H1 (cell line): ENCODE data around the gene RPS6KA5. TPM values are rescaled to one million over a fixed set of nuclear protein-coding genes. Genes with fewer than 3 reads are reported as not detected.

Experiments used
- CTCF ChIA-PET: fragments of 300-600 bp; sonication (Branson Sonifier 250); formaldehyde crosslinking; loops from one replicate; lab custom pipeline; 2021; ENCODE audit not compliant: partially characterized antibody; lab: Charles Lee
- POLR2A ChIA-PET: fragments of 300-600 bp; sonication (Branson Sonifier 250); formaldehyde crosslinking; loops from one replicate; lab custom pipeline; 2021; ENCODE audit warnings: inconsistent platforms; ENCODE audit not compliant: partially characterized antibody; lab: Charles Lee
- DNase-seq, 2 experiments: peaks; one replicate each; pipeline versions ENCODE4 v3.0.0 to v3.0.0-alpha.2; 2010 to 2022; ENCODE audit warnings: low spot score in 2 of 2, low read depth in 1 of 2, mixed read lengths in 1 of 2
- FAIRE-seq: peaks from 2 replicates; lab custom pipeline; 2011; peaks lifted over from hg19 to GRCh38; lab: Jason Lieb, UNC
- H2AFZ ChIP-seq: 2 replicates; pipeline ENCODE4 v1.8.1; 2012; ENCODE audit warnings: low read length, inconsistent platforms
- H2AK5ac ChIP-seq: 2 replicates; pipeline ENCODE4 v1.6.1; 2013; ENCODE audit warnings: low read depth, low read length
- H2BK120ac ChIP-seq: replicated peaks from 2 replicates; pipeline ENCODE3; 2013; ENCODE audit warnings: low read depth, low read length, inconsistent platforms
- H2BK12ac ChIP-seq: 2 replicates; pipeline ENCODE4 v1.6.1; 2013; ENCODE audit warnings: low read depth, low read length
- H2BK15ac ChIP-seq: 2 replicates; pipeline ENCODE4 v1.6.1; 2013; ENCODE audit warnings: low read length
- H2BK20ac ChIP-seq: 2 replicates; pipeline ENCODE4 v1.6.1; 2013; ENCODE audit warnings: low read length
- H2BK5ac ChIP-seq: 2 replicates; pipeline ENCODE4 v1.6.1; 2013; ENCODE audit warnings: low read depth, low read length
- H3K14ac ChIP-seq: 2 replicates; pipeline ENCODE4 v1.6.1; 2013; ENCODE audit warnings: inconsistent platforms; ENCODE audit not compliant: insufficient read length
- H3K18ac ChIP-seq: 2 replicates; pipeline ENCODE4 v1.6.1; 2013; ENCODE audit warnings: low read length; ENCODE audit errors: extremely low read depth
- H3K23ac ChIP-seq: 2 replicates; pipeline ENCODE4 v1.6.1; 2013; ENCODE audit warnings: inconsistent platforms; ENCODE audit not compliant: insufficient read length
- H3K23me2 ChIP-seq: 2 replicates; pipeline ENCODE4 v1.6.1; 2013; ENCODE audit warnings: low read depth, low read length
- H3K27ac ChIP-seq: 2 replicates; pipeline ENCODE4 v1.6.1; 2011; ENCODE audit warnings: low read depth, low read length, inconsistent platforms
- H3K27me3 ChIP-seq, 4 experiments: replicated peaks in 1 of 4; 1 replicate in 1 of 4; 2 replicates in 3 of 4; pipeline versions ENCODE4 v1.6.1 to v1.8.1; 2011 to 2013; ENCODE audit warnings: low read length in 3 of 4, mild to moderate bottlenecking in 3 of 4, inconsistent platforms in 2 of 4, mixed read lengths in 2 of 4, moderate library complexity in 1 of 4; ENCODE audit not compliant: control insufficient read depth in 3 of 4, insufficient read depth in 3 of 4; ENCODE audit errors: extremely low read depth in 1 of 4
- H3K36me3 ChIP-seq, 4 experiments: 2 replicates each; pipeline versions ENCODE4 v1.6.1 to v1.8.1; 2011 to 2013; ENCODE audit warnings: mild to moderate bottlenecking in 4 of 4, low read length in 3 of 4, moderate library complexity in 2 of 4, control low read depth in 1 of 4, inconsistent platforms in 1 of 4; ENCODE audit not compliant: insufficient read depth in 4 of 4, control insufficient read depth in 2 of 4
- H3K4ac ChIP-seq: replicated peaks from 2 replicates; pipeline ENCODE3; 2013; ENCODE audit warnings: low read length, low read depth, mixed read lengths, inconsistent platforms; ENCODE audit not compliant: insufficient read length
- H3K4me1 ChIP-seq, 4 experiments: replicated peaks in 1 of 4; 1 replicate in 1 of 4; 2 replicates in 3 of 4; pipeline versions ENCODE4 v1.6.1 to v1.8.1; 2011 to 2013; ENCODE audit warnings: low read length in 3 of 4, inconsistent platforms in 2 of 4, mixed read lengths in 1 of 4; ENCODE audit not compliant: insufficient read depth in 4 of 4, control insufficient read depth in 3 of 4
- H3K4me2 ChIP-seq, 2 experiments: 2 replicates each; pipeline versions ENCODE4 v1.6.1 to v1.8.1; 2011 to 2013; ENCODE audit warnings: low read depth in 2 of 2, low read length in 2 of 2, control low read depth in 1 of 2, inconsistent platforms in 1 of 2, mild to moderate bottlenecking in 1 of 2; ENCODE audit not compliant: insufficient read depth in 1 of 2
- H3K4me3 ChIP-seq, 4 experiments: fragments of 200-600, 300-600 bp in 1 of 4; sonication (generic), shearing (Covaris generic), sonication (Bioruptor Twin) in 1 of 4; 2 replicates each; pipeline versions ENCODE4 v1.5.1 to v1.8.1; 2011 to 2016; ENCODE audit warnings: low read length in 4 of 4, low read depth in 3 of 4, control low read depth in 2 of 4, inconsistent platforms in 2 of 4, mild to moderate bottlenecking in 2 of 4, mixed read lengths in 1 of 4, moderate library complexity in 1 of 4; ENCODE audit not compliant: insufficient read depth in 2 of 4; ENCODE audit errors: extremely low read depth in 1 of 4
- H3K56ac ChIP-seq: replicated peaks from 2 replicates; pipeline ENCODE3; 2013; ENCODE audit warnings: low read depth, mild to moderate bottlenecking, mixed read lengths, low read length, inconsistent platforms; ENCODE audit not compliant: insufficient read length
- H3K79me1 ChIP-seq: 2 replicates; pipeline ENCODE4 v1.6.1; 2013; ENCODE audit warnings: low read depth, low read length, control low read depth
- H3K79me2 ChIP-seq, 2 experiments: 2 replicates each; pipeline versions ENCODE4 v1.6.1 to v1.8.1; 2012 to 2013; ENCODE audit warnings: low read length in 2 of 2, mild to moderate bottlenecking in 2 of 2, inconsistent platforms in 1 of 2; ENCODE audit not compliant: insufficient read depth in 2 of 2, control insufficient read depth in 1 of 2
- H3K9ac ChIP-seq, 4 experiments: replicated peaks in 1 of 4; 1 replicate in 1 of 4; 2 replicates in 3 of 4; pipeline versions ENCODE4 v1.6.1 to v1.8.1; 2011 to 2013; ENCODE audit warnings: low read depth in 3 of 4, low read length in 3 of 4, control low read depth in 2 of 4, mild to moderate bottlenecking in 2 of 4, moderate library complexity in 2 of 4, inconsistent platforms in 1 of 4; ENCODE audit errors: extremely low read depth in 1 of 4
- H3K9me3 ChIP-seq, 2 experiments: 2 replicates each; pipeline versions ENCODE4 v1.6.1 to v1.8.1; 2012 to 2013; ENCODE audit warnings: mild to moderate bottlenecking in 2 of 2, moderate library complexity in 2 of 2, control low read depth in 1 of 2, inconsistent platforms in 1 of 2, low read depth in 1 of 2, low read length in 1 of 2, mixed read lengths in 1 of 2; ENCODE audit not compliant: insufficient read depth in 2 of 2
- H4K20me1 ChIP-seq, 2 experiments: replicated peaks in 1 of 2; 2 replicates each; pipeline versions ENCODE3 to v1.8.1; 2011 to 2013; ENCODE audit warnings: inconsistent platforms in 2 of 2, low read length in 2 of 2, mild to moderate bottlenecking in 1 of 2; ENCODE audit not compliant: insufficient read depth in 2 of 2, control insufficient read depth in 1 of 2
- H4K5ac ChIP-seq: 2 replicates; pipeline ENCODE4 v1.6.1; 2013; ENCODE audit warnings: low read length, low read depth, mixed read lengths, inconsistent platforms; ENCODE audit not compliant: insufficient read length
- H4K8ac ChIP-seq: 2 replicates; pipeline ENCODE4 v1.8.0; 2013; ENCODE audit warnings: mild to moderate bottlenecking, moderate library complexity, low read length, inconsistent platforms; ENCODE audit not compliant: insufficient read depth; ENCODE audit errors: extremely low read depth
- H4K91ac ChIP-seq: replicated peaks from 2 replicates; pipeline ENCODE3; 2013; ENCODE audit warnings: low read length, mixed read lengths, inconsistent platforms; ENCODE audit not compliant: insufficient read length
- BACH1 ChIP-seq: IDR thresholded peaks from 2 replicates; pipeline ENCODE4 v1.6.1; 2012; ENCODE audit warnings: low read length, improper control_type of control experiment
- EP300 ChIP-seq, 2 experiments: IDR thresholded peaks; 1 replicate in 1 of 2; 2 replicates in 1 of 2; pipeline ENCODE4 v1.6.1; 2011 to 2012; ENCODE audit warnings: low read depth in 2 of 2, low read length in 2 of 2, mild to moderate bottlenecking in 2 of 2, borderline replicate concordance in 1 of 2, inconsistent platforms in 1 of 2, moderate library complexity in 1 of 2
- JUND ChIP-seq: IDR thresholded peaks from 2 replicates; pipeline ENCODE4 v1.6.1; 2011; ENCODE audit warnings: mild to moderate bottlenecking, improper control_type of control experiment, low read length
- POLR2AphosphoS5 ChIP-seq: IDR thresholded peaks from 2 replicates; pipeline ENCODE4 v1.6.1; 2011; ENCODE audit warnings: low read depth, low read length
- SIN3A ChIP-seq, 2 experiments: IDR thresholded peaks in 1 of 2; conservative IDR thresholded peaks in 1 of 2; 2 replicates each; pipeline ENCODE4 v1.6.1; 2011 to 2012; ENCODE audit warnings: low read length in 2 of 2, improper control_type of control experiment in 1 of 2, low read depth in 1 of 2, mild to moderate bottlenecking in 1 of 2
- SIX5 ChIP-seq: IDR thresholded peaks from 2 replicates; pipeline ENCODE4 v1.6.1; 2011; ENCODE audit warnings: mild to moderate bottlenecking, low read depth, low read length
- SP2 ChIP-seq: IDR thresholded peaks from 2 replicates; pipeline ENCODE4 v1.6.1; 2012; ENCODE audit warnings: mild to moderate bottlenecking, low read length, inconsistent platforms
- SRF ChIP-seq: IDR thresholded peaks from 2 replicates; pipeline ENCODE4 v1.6.1; 2011; ENCODE audit warnings: mild to moderate bottlenecking, low read depth, low read length, moderate library complexity
- TCF12 ChIP-seq: IDR thresholded peaks from 2 replicates; pipeline ENCODE4 v1.6.1; 2011; ENCODE audit warnings: low read depth, mild to moderate bottlenecking, low read length
- ZNF274 ChIP-seq: IDR thresholded peaks from 2 replicates; pipeline ENCODE4 v1.7.0; 2012; ENCODE audit warnings: low read length, borderline replicate concordance; ENCODE audit errors: extremely low read depth
- WGBS, 2 experiments: shearing (Covaris generic) in 1 of 2; methylation state at CpG; one replicate each; pipeline versions ENCODE4 v1.1.6 to v1.1.7; 2013 to 2015; ENCODE audit warnings: low lambda C conversion rate in 2 of 2, mixed read lengths in 2 of 2, inconsistent platforms in 1 of 2, low coverage in 1 of 2, missing lambda C conversion rate in 1 of 2; ENCODE audit not compliant: insufficient replicate concordance in 2 of 2, insufficient coverage in 1 of 2, insufficient read length in 1 of 2; ENCODE audit errors: extremely low coverage in 1 of 2, missing lambda C conversion rate in 1 of 2; 5-methylcytosine and 5-hydroxymethylcytosine counted together
- polyA plus RNA-seq, 7 experiments: library from polyadenylated mRNA; depleted of rRNA in 3 of 7; stranded (reverse) in 5 of 7; unstranded in 2 of 7; fragments of >200 nt in 5 of 7; fragments of 200-250 nt in 2 of 7; gene quantifications; 1 replicate in 5 of 7; 2 replicates in 1 of 7; 4 replicates in 1 of 7; pipeline versions ENCODE4 v1.2.1 to v1.2.3, GENCODE V29; 2011 to 2013; ENCODE audit warnings: missing spikeins in 2 of 7, mixed read lengths in 2 of 7
- total RNA-seq: library from RNA; stranded (reverse); fragmentation: NEBNext Ultra II Directional; extraction: Animal tissue kit (Norgen Biotek cat#: 25700); gene quantifications from 2 replicates; pipeline ENCODE4 v1.2.1, GENCODE V29; 2021
- TF ChIP-seq, protein P1 (sequence below), 3 experiments: IDR thresholded peaks; 1 replicate in 2 of 3; 2 replicates in 1 of 3; pipeline versions ENCODE4 v1.5.1 to v1.6.1; 2011; ENCODE audit warnings: low read length in 3 of 3, mild to moderate bottlenecking in 3 of 3, inconsistent platforms in 2 of 3, low read depth in 1 of 3, moderate library complexity in 1 of 3; ENCODE audit not compliant: insufficient read depth in 1 of 3; ENCODE audit errors: control extremely low read depth in 1 of 3

RPS6KA5 gene
- total and polyA plus RNA-seq, 2 of the 8 experiments (the other 6 are each of a cell fraction or from before 2014, with no cell fraction given): 0.85 to 3.1 TPM

DNA sequence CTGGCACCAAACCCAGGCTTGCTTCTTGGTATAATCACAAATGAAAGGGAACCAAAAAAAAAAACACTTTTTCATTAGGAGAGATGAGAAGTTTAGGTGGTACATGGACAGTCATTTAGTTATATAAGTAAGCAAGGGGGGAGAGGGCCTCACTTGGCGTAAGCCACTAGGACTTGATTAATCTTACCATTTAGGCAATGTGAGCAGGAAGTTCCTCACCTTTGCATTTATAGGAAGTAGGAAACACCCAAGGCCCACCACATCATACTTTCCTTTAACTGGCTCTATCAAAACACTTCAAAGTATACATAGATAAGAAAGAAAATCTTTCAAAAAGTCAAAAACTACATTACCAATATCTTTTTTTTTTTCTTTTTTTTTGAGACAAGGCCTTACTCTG lies 6.7 kb upstream of the RPS6KA5 start:
- Histone ChIP-seq H4K5ac (no peak overlapping the region), H4K91ac (no peak overlapping the region), H3K4ac (no peak overlapping the region), H2AFZ (no peak overlapping the region), H3K56ac (no peak overlapping the region), H3K27ac (no peak overlapping the region), H2AK5ac (no peak overlapping the region), H3K36me3 (no peaks in the 10 kb centered on the region), H2BK15ac (no peak overlapping the region), H3K79me2 (no peaks in the 10 kb centered on the region), H4K20me1 (no peaks in the 10 kb centered on the region), H3K14ac (no peak overlapping the region), H3K4me3 (no peak overlapping the region), H3K9ac (no peak overlapping the region), H3K23ac (no peak overlapping the region), H3K4me2 (no peak overlapping the region), H2BK12ac (no peak overlapping the region), H3K4me1 (no peaks in the 10 kb centered on the region), H2BK5ac (no peak overlapping the region), H3K18ac (no peak overlapping the region), H2BK20ac (no peak overlapping the region), H3K79me1 (no peaks in the 10 kb centered on the region), H2BK120ac (no peak overlapping the region), H3K27me3 (no peaks in the 10 kb centered on the region), H4K8ac (no peak overlapping the region), H3K9me3 (no peaks in the 10 kb centered on the region), H3K23me2 (no peaks in the 10 kb centered on the region)
- FAIRE-seq (no peak), DNase-seq (no peak)
- ChIA-PET CTCF (no interaction called here), POLR2A (no interaction called here)
- TF ChIP-seq ZNF274 (no peak), SIN3A (conservative IDR thresholded peaks at IDR 0.05 in 1 of 2, IDR thresholded peaks at IDR 0.05 in 1 of 2; ENCODE audit: low read depth in 1 of 2, low read length in 2 of 2) (no peak), SRF (no peak), POLR2AphosphoS5 (no peak), EP300 (IDR thresholded peaks at IDR 0.05; ENCODE audit: borderline replicate concordance in 1 of 2, low read depth in 2 of 2, low read length in 2 of 2) (no peak), JUND (no peak), TCF12 (no peak), BACH1 (no peak), SIX5 (no peak), SP2 (no peak)
- TF ChIP-seq, protein P1, sequence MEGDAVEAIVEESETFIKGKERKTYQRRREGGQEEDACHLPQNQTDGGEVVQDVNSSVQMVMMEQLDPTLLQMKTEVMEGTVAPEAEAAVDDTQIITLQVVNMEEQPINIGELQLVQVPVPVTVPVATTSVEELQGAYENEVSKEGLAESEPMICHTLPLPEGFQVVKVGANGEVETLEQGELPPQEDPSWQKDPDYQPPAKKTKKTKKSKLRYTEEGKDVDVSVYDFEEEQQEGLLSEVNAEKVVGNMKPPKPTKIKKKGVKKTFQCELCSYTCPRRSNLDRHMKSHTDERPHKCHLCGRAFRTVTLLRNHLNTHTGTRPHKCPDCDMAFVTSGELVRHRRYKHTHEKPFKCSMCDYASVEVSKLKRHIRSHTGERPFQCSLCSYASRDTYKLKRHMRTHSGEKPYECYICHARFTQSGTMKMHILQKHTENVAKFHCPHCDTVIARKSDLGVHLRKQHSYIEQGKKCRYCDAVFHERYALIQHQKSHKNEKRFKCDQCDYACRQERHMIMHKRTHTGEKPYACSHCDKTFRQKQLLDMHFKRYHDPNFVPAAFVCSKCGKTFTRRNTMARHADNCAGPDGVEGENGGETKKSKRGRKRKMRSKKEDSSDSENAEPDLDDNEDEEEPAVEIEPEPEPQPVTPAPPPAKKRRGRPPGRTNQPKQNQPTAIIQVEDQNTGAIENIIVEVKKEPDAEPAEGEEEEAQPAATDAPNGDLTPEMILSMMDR (IDR thresholded peaks at IDR 0.05; ENCODE audit: control extremely low read depth in 1 of 3, insufficient read depth in 1 of 3, low read depth in 1 of 3, low read length in 3 of 3): no peak
- WGBS, 2 experiments: 89% methylated on average over 1 of the region's 1 CpG; no CpG with 5 or more reads in 1 of the 2 experiments
